ENCODE data around the gene OXCT1.

OXCT1 gene

GRCh38 chr5:41871852-41872251, 1.6 kb upstream of the OXCT1 start:
- TF ChIP-seq CTCF (IDR thresholded peaks at IDR 0.05; ENCODE audit: insufficient read depth, missing control alignments): no peak
- DNase-seq (ENCODE audit: insufficient read length, low spot score): no peak
- no peak for FAIRE-seq

GRCh38 chr5:41870627-41871048, 413 bp upstream of the OXCT1 start:
- DNase-seq (ENCODE audit: insufficient read length, low spot score) (no peak), FAIRE-seq (no peak)
- no peak for TF ChIP-seq CTCF (IDR thresholded peaks at IDR 0.05; ENCODE audit: insufficient read depth, missing control alignments)

GRCh38 chr5:41869151-41869723, 988 bp downstream of the OXCT1 start:
- FAIRE-seq (no peak), DNase-seq (ENCODE audit: insufficient read length, low spot score) (peak; percentile 28)
- no peak for TF ChIP-seq CTCF (IDR thresholded peaks at IDR 0.05; ENCODE audit: insufficient read depth, missing control alignments)

- no peak for TF ChIP-seq CTCF (IDR thresholded peaks at IDR 0.05; ENCODE audit: insufficient read depth, missing control alignments)
- DNase-seq (ENCODE audit: insufficient read length, low spot score) (no peak), FAIRE-seq (no peak)
Observed at GRCh38 chr5:41863871-41864486, 6.2 kb downstream of the OXCT1 start.

GRCh38 chr5:41858890-41859289, 11.3 kb downstream of the OXCT1 start:
- FAIRE-seq (no peak), DNase-seq (ENCODE audit: insufficient read length, low spot score) (no peak)
- no peak for TF ChIP-seq CTCF (IDR thresholded peaks at IDR 0.05; ENCODE audit: insufficient read depth, missing control alignments)

GRCh38 chr5:41857989-41858388, 12.2 kb downstream of the OXCT1 start:
- FAIRE-seq (no peak), DNase-seq (ENCODE audit: insufficient read length, low spot score) (no peak)
- no peak for TF ChIP-seq CTCF (IDR thresholded peaks at IDR 0.05; ENCODE audit: insufficient read depth, missing control alignments)
